ENCODE results near the gene PTAFR. TPM values are rescaled to one million over a fixed set of nuclear protein-coding genes. Genes with fewer than 3 reads are reported as not detected.

The PTAFR gene
- total RNA-seq, 1 experiment from 2014 or later = 1.9 TPM

GRCh38 chr1:28129150-28129549 lies 47.3 kb downstream of the PTAFR start:
- no peak overlapping the region for H3K23ac ChIP-seq (ENCODE audit: insufficient read length, low read depth, low read length)
- H3K79me2 ChIP-seq (ENCODE audit: insufficient read depth, low read length) = no peaks in the 10 kb centered on the region
- no peak overlapping the region for H2AK5ac ChIP-seq (ENCODE audit: insufficient read length, low read length)
- H4K5ac ChIP-seq (ENCODE audit: insufficient read length, low read depth, low read length) = no peak overlapping the region
- no peaks in the 10 kb centered on the region; a peak in 1 of 7 replicates for H3K36me3 Mint-ChIP-seq (ENCODE audit: insufficient read depth in 1 of 3, low read depth in 3 of 3)
- peaks cover 0 to 1% of the 10 kb centered on the region in 2 experiments; a peak in 2 of 5 replicates for H3K9me3 Mint-ChIP-seq
- no peak overlapping the region for H3K4me3 Mint-ChIP-seq
- no peak overlapping the region for H3K27ac ChIP-seq (ENCODE audit: insufficient read length, low read depth, low read length)
- no peak overlapping the region for H3T11ph ChIP-seq (ENCODE audit: low read length)
- H3K18ac ChIP-seq (ENCODE audit: insufficient read length, low read depth, low read length) = no peak overlapping the region
- no peaks in the 10 kb centered on the region for H3K27me3 ChIP-seq (ENCODE audit: insufficient read depth, low read length)
- H3K4ac ChIP-seq (ENCODE audit: low read depth, low read length) = no peak overlapping the region
- no peak overlapping the region for H2BK12ac ChIP-seq (ENCODE audit: insufficient read length, low read depth, low read length)
- no CpG with 5 or more reads among the region's 1 CpG for WGBS (ENCODE audit: extremely low coverage, insufficient read length, low lambda C conversion rate)
- no peak overlapping the region for H3K14ac ChIP-seq (ENCODE audit: insufficient read depth, low read length)
- no peaks in the 10 kb centered on the region for H3K4me1 Mint-ChIP-seq
- H3K27me3 Mint-ChIP-seq (ENCODE audit: low read depth) = peaks cover 11% of the 10 kb centered on the region
- no peak overlapping the region for H2AFZ ChIP-seq (ENCODE audit: low read length)
- no peak overlapping the region for H2BK15ac ChIP-seq (ENCODE audit: low read depth, low read length)
- H4K8ac ChIP-seq (replicated peaks; ENCODE audit: insufficient read length, low read depth, low read length) = no peak overlapping the region
- H3K79me1 ChIP-seq (ENCODE audit: insufficient read depth, low read depth, low read length, poor library complexity, severe bottlenecking) = no peaks in the 10 kb centered on the region
- no peaks in the 10 kb centered on the region for H4K20me1 ChIP-seq (ENCODE audit: control insufficient read depth, insufficient read depth, insufficient read length)
- H3K56ac ChIP-seq (ENCODE audit: insufficient read length, low read depth, low read length) = no peak overlapping the region
- H2BK5ac ChIP-seq (ENCODE audit: insufficient read length, low read length) = no peak overlapping the region
- no peak overlapping the region for H3K9ac ChIP-seq (ENCODE audit: extremely low read depth, insufficient read length, low read length)
- TF ChIP-seq CTCF (conservative IDR thresholded peaks at IDR 0.05) = no peak
- no peaks in the 10 kb centered on the region for H3K4me1 ChIP-seq (ENCODE audit: insufficient read depth, low read length)
- no peak for DNase-seq
- H3K27ac Mint-ChIP-seq = no peak overlapping the region
- H3K9me3 ChIP-seq (ENCODE audit: control insufficient read depth, low read depth, low read length) = no peaks in the 10 kb centered on the region
- no peak overlapping the region for H4K91ac ChIP-seq (ENCODE audit: insufficient read length, low read depth, low read length)
- no peak overlapping the region for H3K4me2 ChIP-seq (ENCODE audit: insufficient read depth, insufficient read length, low read length)
- H2BK20ac ChIP-seq (ENCODE audit: low read depth, low read length, poor library complexity, severe bottlenecking) = no peak overlapping the region
- no peak overlapping the region for H2BK120ac ChIP-seq (ENCODE audit: low read depth, low read length, poor library complexity, severe bottlenecking)
- no peaks in the 10 kb centered on the region for H3K23me2 ChIP-seq (ENCODE audit: insufficient read length, low read depth, low read length, poor library complexity, severe bottlenecking)
